SK-N-SH (cell line): ENCODE results near the gene SECISBP2L. TPM values are rescaled to one million over a fixed set of nuclear protein-coding genes. Genes with fewer than 3 reads are reported as not detected.

ENCODE experiments used
- CTCF ChIA-PET: fragments of 300-600, 350-600 bp; formaldehyde crosslinking; extraction: SDS; loops from one replicate; lab custom pipeline; 2021; lab: Yijun Ruan, JAX
- POLR2A ChIA-PET: fragments of 350-600 bp; sonication (Branson Sonifier 250); formaldehyde crosslinking; extraction: SDS; loops from one replicate; lab custom pipeline; 2020; ENCODE audit warnings: antibody characterized with exemption, inconsistent platforms; lab: Yijun Ruan, JAX
- DNase-seq: peaks from one replicate; pipeline ENCODE4 v3.0.0; 2012
- H2AFZ ChIP-seq: fragments of 200-600 bp; sonication (generic); 2 replicates; pipeline ENCODE4 v1.8.1; 2016; ENCODE audit warnings: antibody characterized with exemption, mild to moderate bottlenecking, low read depth
- H3F3A ChIP-seq: fragments of 200-600 bp; sonication (generic); replicated peaks from 2 replicates; pipeline ENCODE3; 2016; ENCODE audit warnings: antibody characterized with exemption, mild to moderate bottlenecking; ENCODE audit not compliant: insufficient read depth
- H3K27ac ChIP-seq, 2 experiments: fragments of 200-500 bp in 1 of 2; fragments of 200-600 bp in 1 of 2; sonication (Bioruptor generic) in 1 of 2; sonication (generic), shearing (Covaris generic) in 1 of 2; 2 replicates each; pipeline versions ENCODE4 v1.5.1 to v1.6.1; 2014 to 2016; ENCODE audit warnings: low read depth in 2 of 2, inconsistent platforms in 1 of 2, low read length in 1 of 2, mild to moderate bottlenecking in 1 of 2, mixed read lengths in 1 of 2
- H3K27me3 ChIP-seq: fragments of 200-600 bp; sonication (generic), shearing (Covaris generic); 2 replicates; pipeline ENCODE4 v1.6.1; 2016; ENCODE audit warnings: mixed run types; ENCODE audit not compliant: insufficient read depth
- H3K36me3 ChIP-seq, 2 experiments: fragments of 200-500 bp in 1 of 2; fragments of 200-600 bp in 1 of 2; sonication (Bioruptor generic) in 1 of 2; sonication (generic) in 1 of 2; replicated peaks in 1 of 2; 2 replicates each; pipeline versions ENCODE3 to v1.5.1; 2014 to 2016; ENCODE audit warnings: low read length in 1 of 2, mild to moderate bottlenecking in 1 of 2; ENCODE audit not compliant: insufficient read depth in 2 of 2, control insufficient read depth in 1 of 2
- H3K4me1 ChIP-seq, 2 experiments: fragments of 200-500 bp in 1 of 2; fragments of 200-600 bp in 1 of 2; sonication (Bioruptor generic) in 1 of 2; sonication (generic), shearing (Covaris generic) in 1 of 2; 2 replicates each; pipeline versions ENCODE4 v1.5.1 to v1.6.1; 2014 to 2016; ENCODE audit warnings: low read depth in 1 of 2, low read length in 1 of 2, mixed run types in 1 of 2; ENCODE audit not compliant: insufficient read depth in 2 of 2, control insufficient read depth in 1 of 2
- H3K4me2 ChIP-seq: fragments of 200-600 bp; sonication (generic), shearing (Covaris generic); 2 replicates; pipeline ENCODE4 v1.6.1; 2017; ENCODE audit warnings: mixed run types
- H3K4me3 ChIP-seq, 2 experiments: fragments of 200-500 bp in 1 of 2; fragments of 200-600 bp in 1 of 2; sonication (Bioruptor generic) in 1 of 2; sonication (generic), shearing (Covaris generic) in 1 of 2; 2 replicates each; pipeline versions ENCODE4 v1.5.1 to v1.8.1; 2014 to 2016; ENCODE audit warnings: low read depth in 2 of 2, inconsistent platforms in 1 of 2, low read length in 1 of 2, mild to moderate bottlenecking in 1 of 2, mixed read lengths in 1 of 2, moderate library complexity in 1 of 2
- H3K79me2 ChIP-seq: fragments of 200-600 bp; sonication (generic); 2 replicates; pipeline ENCODE4 v1.8.1; 2017; ENCODE audit warnings: mild to moderate bottlenecking; ENCODE audit not compliant: insufficient read depth
- H3K9ac ChIP-seq: fragments of 200-600 bp; sonication (generic); 2 replicates; pipeline ENCODE4 v1.6.1; 2017; ENCODE audit warnings: mixed run types
- H3K9me2 ChIP-seq: fragments of 200-600 bp; sonication (generic); 2 replicates; pipeline ENCODE4 v1.6.1; 2017; ENCODE audit warnings: mixed run types
- H3K9me3 ChIP-seq: fragments of 200-600 bp; sonication (generic); 2 replicates; pipeline ENCODE4 v1.6.1; 2017; ENCODE audit warnings: mixed run types, mild to moderate bottlenecking, moderate library complexity
- H4K20me1 ChIP-seq: fragments of 200-600 bp; sonication (generic); 2 replicates; pipeline ENCODE4 v1.6.1; 2017; ENCODE audit warnings: mild to moderate bottlenecking, mixed run types; ENCODE audit not compliant: insufficient read depth
- CTCF ChIP-seq: fragments of 200-600 bp; sonication (generic); IDR thresholded peaks from 2 replicates; pipeline ENCODE4 v1.6.1; 2017; ENCODE audit warnings: antibody characterized with exemption, mild to moderate bottlenecking, moderate library complexity
- ELF1 ChIP-seq: IDR thresholded peaks from 2 replicates; pipeline ENCODE4 v1.4.0; 2012
- EZH2phosphoT487 ChIP-seq: fragments of 200-600 bp; sonication (generic); IDR thresholded peaks from 2 replicates; pipeline ENCODE4 v1.6.1; 2017; ENCODE audit warnings: low read depth, mixed run types, mild to moderate bottlenecking, antibody characterized with exemption, moderate library complexity, borderline replicate concordance
- FOSL2 ChIP-seq: IDR thresholded peaks from 2 replicates; pipeline ENCODE4 v1.4.0; 2012; ENCODE audit warnings: low read depth, mild to moderate bottlenecking, moderate library complexity, borderline replicate concordance
- FOXM1 ChIP-seq: IDR thresholded peaks from 2 replicates; pipeline ENCODE4 v1.4.0; 2012; ENCODE audit warnings: low read depth, mild to moderate bottlenecking
- GABPA ChIP-seq: IDR thresholded peaks from 2 replicates; pipeline ENCODE4 v1.4.0; 2012; ENCODE audit warnings: low read depth, mild to moderate bottlenecking
- MEF2A ChIP-seq: IDR thresholded peaks from 2 replicates; pipeline ENCODE4 v1.4.0; 2012; ENCODE audit warnings: low read depth, borderline replicate concordance
- MXI1 ChIP-seq: IDR thresholded peaks from 2 replicates; pipeline ENCODE4 v1.6.1; 2012; ENCODE audit warnings: mild to moderate bottlenecking, low read depth, low read length, improper control_type of control experiment
- NRF1 ChIP-seq: IDR thresholded peaks from 2 replicates; pipeline ENCODE4 v1.6.1; 2012; ENCODE audit warnings: low read depth, mild to moderate bottlenecking, low read length
- PBX3 ChIP-seq: IDR thresholded peaks from 2 replicates; pipeline ENCODE4; 2012
- POLR2AphosphoS5 ChIP-seq: IDR thresholded peaks from 2 replicates; pipeline ENCODE4 v1.6.1; 2012; ENCODE audit warnings: low read depth, low read length
- RCOR1 ChIP-seq: fragments of 150-350 bp; IDR thresholded peaks from 2 replicates; pipeline ENCODE4 v1.6.1; 2017; ENCODE audit warnings: antibody characterized with exemption, low read length
- SIN3A ChIP-seq: IDR thresholded peaks from 2 replicates; pipeline ENCODE4 v1.6.1; 2012; ENCODE audit warnings: low read depth, mild to moderate bottlenecking, low read length, moderate library complexity, borderline replicate concordance
- TCF12 ChIP-seq: IDR thresholded peaks from 2 replicates; pipeline ENCODE4 v1.4.0; 2012
- TEAD4 ChIP-seq: IDR thresholded peaks from 2 replicates; pipeline ENCODE4 v1.4.0; 2012; ENCODE audit warnings: mild to moderate bottlenecking, borderline replicate concordance; ENCODE audit not compliant: insufficient read depth
- USF1 ChIP-seq: IDR thresholded peaks from 2 replicates; pipeline ENCODE4 v1.4.0; 2012; ENCODE audit warnings: low read depth, borderline replicate concordance
- YY1 ChIP-seq: IDR thresholded peaks from 2 replicates; pipeline ENCODE4 v1.4.0; 2012; ENCODE audit warnings: low read depth, mild to moderate bottlenecking
- ZBTB33 ChIP-seq: IDR thresholded peaks from 2 replicates; pipeline ENCODE4 v1.4.0; 2012; ENCODE audit warnings: low read depth, borderline replicate concordance
- WGBS: methylation state at CpG from one replicate; pipeline ENCODE4 v1.1.6; 2017; ENCODE audit warnings: low lambda C conversion rate; 5-methylcytosine and 5-hydroxymethylcytosine counted together
- polyA plus RNA-seq, 3 experiments: library from polyadenylated mRNA; depleted of rRNA; stranded (reverse); fragments of >200 nt; gene quantifications; 2 replicates each; pipeline ENCODE4 v1.2.3, GENCODE V29; 2012

The SECISBP2L gene
- polyA plus RNA-seq, 1 of the 3 experiments (the other 2 are of a cell fraction), result 6.0 TPM

- peaks cover 0 to 5% of the 10 kb centered on the region in 2 experiments for H3K36me3 ChIP-seq
- H3K27me3 ChIP-seq, result no peaks in the 10 kb centered on the region
- no peaks in the 10 kb centered on the region for H4K20me1 ChIP-seq
- H3K79me2 ChIP-seq, result no peaks in the 10 kb centered on the region
- H3F3A ChIP-seq, result peaks cover 16% of the 10 kb centered on the region
- TF ChIP-seq PBX3 (no peak), MXI1 (no peak), FOSL2 (no peak), MEF2A (no peak)
- H3K4me2 ChIP-seq, result no peak overlapping the region
- CTCF ChIA-PET, result interaction anchor here (1.1 to 1.8 kb wide), 2 partner anchors 52 to 211 kb away, joined by 3 to 6 read pairs; no protein-coding TSS in a partner anchor
- H3K9me2 ChIP-seq, result no peaks in the 10 kb centered on the region
- no peak for DNase-seq
- H3K4me3 ChIP-seq, result no peak overlapping the region
- H3K9ac ChIP-seq, result no peak overlapping the region
- POLR2A ChIA-PET, result no interaction called here
- WGBS, result 92% methylated on average over 4 of the region's 4 CpGs
- no peaks in the 10 kb centered on the region; a peak in 1 of 4 replicates for H3K4me1 ChIP-seq
- H3K27ac ChIP-seq, result no peak overlapping the region
- H2AFZ ChIP-seq, result no peak overlapping the region
- H3K9me3 ChIP-seq, result no peaks in the 10 kb centered on the region
Observed at GRCh38 chr15:49093252-49094105, 47.2 kb upstream of the SECISBP2L start.

- Histone ChIP-seq H3F3A (peaks cover 14% of the 10 kb centered on the region), H3K9ac (no peak overlapping the region), H3K27ac (no peak overlapping the region), H3K4me1 (no peaks in the 10 kb centered on the region; a peak in 1 of 4 replicates), H3K36me3 (no peaks in the 10 kb centered on the region), H3K9me2 (no peaks in the 10 kb centered on the region), H3K79me2 (no peaks in the 10 kb centered on the region), H3K4me2 (no peak overlapping the region), H2AFZ (no peak overlapping the region), H4K20me1 (no peaks in the 10 kb centered on the region), H3K4me3 (no peak overlapping the region), H3K27me3 (no peaks in the 10 kb centered on the region), H3K9me3 (no peaks in the 10 kb centered on the region)
- WGBS, result 84% methylated on average over 4 of the region's 4 CpGs
- CTCF ChIA-PET, result no interaction called here
- TF ChIP-seq ZBTB33, result no peak
- no peak for TF ChIP-seq FOSL2
- no peak for TF ChIP-seq TEAD4
- TF ChIP-seq MXI1, result no peak
- no peak for TF ChIP-seq FOXM1
- no peak for TF ChIP-seq USF1
- TF ChIP-seq ELF1, result no peak
- TF ChIP-seq EZH2phosphoT487, result no peak
- no peak for TF ChIP-seq YY1
- no peak for TF ChIP-seq GABPA
- no peak for TF ChIP-seq RCOR1
- no peak for TF ChIP-seq NRF1
- no peak for TF ChIP-seq POLR2AphosphoS5
- no peak for TF ChIP-seq CTCF
- TF ChIP-seq TCF12, result no peak
- TF ChIP-seq SIN3A, result no peak
- POLR2A ChIA-PET, result no interaction called here
- no peak for DNase-seq
Observed at GRCh38 chr15:49088996-49089395, 42.8 kb upstream of the SECISBP2L start.
